Measurements from ENCODE around the gene LUC7L.
"Not testable (repeated sequence)": the region's sequence is repeated elsewhere in the genome, so short reads cannot be mapped to it uniquely, and the experiment has no call there.

LUC7L gene

DNA sequence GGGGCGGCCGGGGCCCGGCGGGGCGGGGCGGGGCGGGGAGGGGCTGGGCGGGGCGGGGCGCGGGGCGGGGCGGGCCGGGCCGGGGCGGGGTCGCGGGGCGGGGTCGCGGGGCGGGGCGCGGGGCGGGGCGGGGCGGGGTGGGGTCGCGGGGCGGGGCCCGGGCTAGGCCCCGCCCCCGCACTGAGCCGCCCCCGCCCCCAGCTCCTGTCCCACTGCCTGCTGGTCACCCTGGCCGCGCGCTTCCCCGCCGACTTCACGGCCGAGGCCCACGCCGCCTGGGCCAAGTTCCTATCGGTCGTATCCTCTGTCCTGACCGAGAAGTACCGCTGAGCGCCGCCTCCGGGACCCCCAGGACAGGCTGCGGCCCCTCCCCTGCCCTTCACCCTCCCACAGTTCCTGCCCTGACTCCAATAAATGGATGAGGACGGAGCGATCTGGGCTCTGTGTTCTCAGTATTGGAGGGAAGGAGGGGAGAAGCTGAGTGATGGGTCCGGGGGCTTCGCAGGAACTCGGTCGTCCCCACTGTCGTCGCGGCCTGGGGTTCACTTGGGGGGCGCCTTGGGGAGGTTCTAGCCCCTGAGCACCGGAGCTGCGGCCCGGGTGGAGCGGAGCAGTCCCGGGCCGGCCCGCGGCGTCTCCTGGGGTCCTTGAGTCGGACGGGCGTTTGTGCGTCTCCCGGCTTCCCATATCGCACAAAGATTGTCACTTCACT is 64.3 kb downstream of the LUC7L start:
- DNase-seq (ENCODE audit: low read depth): no peak

DNA sequence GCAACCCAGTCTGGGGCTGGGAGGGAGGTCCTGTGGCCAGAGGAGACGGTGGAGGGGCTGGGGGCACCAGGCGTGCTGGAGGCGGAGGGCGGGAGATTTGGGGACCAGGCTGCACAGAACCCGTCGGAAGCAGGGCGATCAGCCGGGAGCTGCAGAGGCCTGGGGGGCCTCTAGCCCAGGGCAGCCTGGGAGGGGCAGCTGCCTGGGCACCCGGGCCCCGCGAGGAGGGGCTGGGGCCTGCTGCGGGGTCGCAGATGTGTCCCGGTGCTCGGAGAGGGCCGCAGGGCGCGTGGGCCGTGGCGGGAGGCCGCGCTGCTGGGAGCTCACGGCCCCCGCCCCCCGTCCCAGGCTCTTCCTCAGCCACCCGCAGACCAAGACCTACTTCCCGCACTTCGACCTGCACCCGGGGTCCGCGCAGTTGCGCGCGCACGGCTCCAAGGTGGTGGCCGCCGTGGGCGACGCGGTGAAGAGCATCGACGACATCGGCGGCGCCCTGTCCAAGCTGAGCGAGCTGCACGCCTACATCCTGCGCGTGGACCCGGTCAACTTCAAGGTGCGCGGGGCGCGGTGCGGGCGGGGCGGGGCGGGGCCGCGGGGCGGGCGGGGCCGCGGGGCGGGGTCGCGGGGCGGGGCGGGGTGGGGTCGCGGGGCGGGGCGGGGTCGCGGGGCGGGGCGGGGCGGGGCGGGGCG is 65.0 kb downstream of the LUC7L start:
- not testable (repeated sequence) for DNase-seq (ENCODE audit: low read depth)

GRCh38 chr16:163696-164095 is 65.6 kb downstream of the LUC7L start:
- DNase-seq (ENCODE audit: low read depth): not testable (repeated sequence)

- not testable (repeated sequence) for DNase-seq (ENCODE audit: low read depth)
Observed at GRCh38 chr16:163139-163538, 66.1 kb downstream of the LUC7L start.

GRCh38 chr16:162271-162991 is 66.8 kb downstream of the LUC7L start:
- no peak for DNase-seq (ENCODE audit: low read depth)

DNA sequence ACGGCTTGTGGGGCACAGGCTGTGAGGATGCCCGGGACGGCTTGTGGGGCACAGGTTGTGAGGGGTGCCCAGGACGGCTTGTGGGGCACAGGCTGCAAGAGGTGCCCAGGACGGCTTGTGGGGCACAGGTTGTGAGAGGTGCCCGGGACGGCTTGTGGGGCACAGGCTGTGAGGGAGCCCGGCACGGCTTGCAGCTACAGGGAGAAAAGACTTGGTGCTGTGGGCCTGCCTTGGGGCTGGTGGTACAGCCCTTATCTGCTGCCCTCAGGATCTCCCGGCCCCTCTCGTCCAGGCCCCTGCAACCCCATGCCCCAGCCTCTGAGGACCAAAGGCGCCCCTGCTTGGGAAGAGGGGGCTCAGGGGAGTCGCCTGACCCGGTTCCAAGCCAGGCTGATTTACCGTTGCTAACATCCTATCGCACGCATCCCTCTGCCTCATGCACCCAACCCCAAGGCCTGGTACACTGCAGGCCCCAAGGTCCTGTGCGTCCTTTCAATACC is 68.5 kb downstream of the LUC7L start:
- no peak for DNase-seq (ENCODE audit: low read depth)

- DNase-seq (ENCODE audit: low read depth): not testable (repeated sequence)
Observed at GRCh38 chr16:160242-160641, 69.0 kb downstream of the LUC7L start.

- no peak for DNase-seq (ENCODE audit: low read depth)
Observed at GRCh38 chr16:159136-159849, 70.0 kb downstream of the LUC7L start.

DNA sequence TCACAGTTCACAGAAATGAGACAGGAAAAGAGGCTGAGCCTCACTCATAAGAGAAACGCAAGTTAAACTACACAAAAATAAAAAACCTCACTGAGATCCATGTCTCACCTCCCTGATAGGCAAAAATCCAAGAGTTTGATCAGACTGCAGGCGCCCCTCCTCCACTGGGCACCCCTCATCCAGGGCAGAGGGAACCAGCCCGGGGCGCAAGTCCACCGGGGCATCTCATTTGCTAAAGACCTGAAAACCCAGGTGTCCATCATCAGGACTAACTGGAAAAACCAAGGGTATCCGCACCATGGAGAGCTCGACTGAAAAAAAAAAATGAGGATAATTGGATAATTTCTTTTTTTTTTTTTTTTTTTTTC is 74.2 kb downstream of the LUC7L start:
- DNase-seq (ENCODE audit: low read depth): no peak

- no peak for DNase-seq (ENCODE audit: low read depth)
Observed at GRCh38 chr16:154217-155030, 74.8 kb downstream of the LUC7L start.

DNA sequence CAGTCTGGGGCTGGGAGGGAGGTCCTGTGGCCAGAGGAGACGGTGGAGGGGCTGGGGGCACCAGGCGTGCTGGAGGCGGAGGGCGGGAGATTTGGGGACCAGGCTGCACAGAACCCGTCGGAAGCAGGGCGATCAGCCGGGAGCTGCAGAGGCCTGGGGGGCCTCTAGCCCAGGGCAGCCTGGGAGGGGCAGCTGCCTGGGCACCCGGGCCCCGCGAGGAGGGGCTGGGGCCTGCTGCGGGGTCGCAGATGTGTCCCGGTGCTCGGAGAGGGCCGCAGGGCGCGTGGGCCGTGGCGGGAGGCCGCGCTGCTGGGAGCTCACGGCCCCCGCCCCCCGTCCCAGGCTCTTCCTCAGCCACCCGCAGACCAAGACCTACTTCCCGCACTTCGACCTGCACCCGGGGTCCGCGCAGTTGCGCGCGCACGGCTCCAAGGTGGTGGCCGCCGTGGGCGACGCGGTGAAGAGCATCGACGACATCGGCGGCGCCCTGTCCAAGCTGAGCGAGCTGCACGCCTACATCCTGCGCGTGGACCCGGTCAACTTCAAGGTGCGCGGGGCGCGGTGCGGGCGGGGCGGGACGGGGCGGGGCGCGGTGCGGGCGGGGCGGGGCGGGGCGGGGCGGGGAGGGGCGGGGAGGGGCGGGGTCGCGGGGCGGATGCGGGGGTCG is 75.6 kb downstream of the LUC7L start:
- not testable (repeated sequence) for DNase-seq (ENCODE audit: low read depth)

DNA sequence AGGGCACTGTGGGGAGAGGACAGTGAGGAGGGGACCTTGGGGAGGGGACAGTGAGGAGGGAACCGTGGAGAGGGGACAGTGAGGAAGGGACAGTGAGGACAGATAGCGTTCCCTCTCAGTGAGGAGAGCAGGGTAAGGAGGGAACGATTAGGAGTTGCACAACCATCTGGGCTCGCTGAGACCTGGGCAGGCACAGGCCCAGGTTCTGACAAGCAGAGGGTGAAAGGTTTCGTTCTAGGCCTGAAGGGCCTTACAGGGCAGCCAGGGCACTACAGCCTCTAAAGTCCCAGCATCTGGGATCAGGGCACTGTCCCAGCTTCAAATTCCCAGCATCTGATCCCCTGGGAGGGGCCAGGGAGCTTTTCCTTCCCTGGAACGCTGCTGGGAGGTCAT is 76.1 kb downstream of the LUC7L start:
- DNase-seq (ENCODE audit: low read depth): not testable (repeated sequence)

GRCh38 chr16:152141-153128 is 76.8 kb downstream of the LUC7L start, which contains the start of gene HBZ:
TSS of gene HBZ (plus strand) at chr16:152644. CDS start at chr16:152910, 266 bp downstream.
- DNase-seq (ENCODE audit: low read depth): no peak

DNA sequence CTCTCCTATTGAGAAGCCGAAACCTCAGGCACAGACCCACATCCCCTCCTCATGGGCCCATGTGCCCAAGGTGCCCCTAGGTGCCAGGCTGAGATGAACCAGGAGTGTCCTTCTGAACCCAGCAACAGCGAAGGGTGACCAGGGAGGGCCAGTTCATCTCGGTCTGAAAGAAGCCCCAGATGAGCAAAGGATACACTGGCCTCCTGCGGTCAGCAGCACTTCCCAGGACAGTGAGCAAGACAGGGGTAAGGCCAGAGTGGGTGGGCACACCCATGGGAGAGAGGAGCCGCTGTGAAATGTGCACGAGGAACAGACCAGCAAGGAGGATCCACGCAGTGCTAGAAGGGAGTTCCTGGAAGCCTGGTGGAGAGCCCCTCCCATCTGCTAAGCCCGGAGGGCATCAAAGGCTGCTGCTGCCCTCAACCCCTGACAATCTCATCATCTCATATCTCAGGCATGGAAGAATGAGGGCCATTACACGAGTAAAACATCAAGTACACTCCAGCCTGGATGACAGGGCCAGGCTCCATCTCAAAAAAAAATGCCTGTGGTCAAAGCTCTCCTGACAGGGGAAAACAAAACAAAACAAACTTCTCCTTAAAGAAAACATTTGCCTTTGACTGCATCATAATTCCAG is 80.1 kb downstream of the LUC7L start:
- DNase-seq (ENCODE audit: low read depth): no peak

GRCh38 chr16:146646-147045 is 82.6 kb downstream of the LUC7L start:
- no peak for DNase-seq (ENCODE audit: low read depth)

DNA sequence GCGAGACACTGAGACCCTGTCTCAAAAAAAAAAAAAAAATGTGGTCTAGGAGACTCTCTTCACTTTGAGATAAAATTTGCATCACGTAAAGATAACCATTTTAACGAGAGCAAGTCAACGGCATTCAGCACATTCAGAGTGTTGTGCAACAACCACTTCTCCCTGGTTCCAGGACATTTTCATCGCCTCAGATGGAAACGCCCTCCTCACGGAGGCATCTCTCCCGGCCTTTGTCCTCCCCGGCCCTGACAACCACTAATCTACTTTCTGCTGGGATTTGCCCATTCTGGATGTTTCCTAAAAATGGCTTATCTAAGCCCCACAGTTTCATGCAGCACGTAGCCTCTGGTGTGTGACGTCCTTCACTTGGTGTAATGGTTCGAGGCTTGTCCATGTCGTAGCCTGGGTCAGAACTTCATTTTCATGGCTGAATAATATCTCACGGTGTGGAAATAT is 84.4 kb downstream of the LUC7L start:
- DNase-seq (ENCODE audit: low read depth): no peak

GRCh38 chr16:143456-143855 is 85.8 kb downstream of the LUC7L start:
- no peak for DNase-seq (ENCODE audit: low read depth)

DNA sequence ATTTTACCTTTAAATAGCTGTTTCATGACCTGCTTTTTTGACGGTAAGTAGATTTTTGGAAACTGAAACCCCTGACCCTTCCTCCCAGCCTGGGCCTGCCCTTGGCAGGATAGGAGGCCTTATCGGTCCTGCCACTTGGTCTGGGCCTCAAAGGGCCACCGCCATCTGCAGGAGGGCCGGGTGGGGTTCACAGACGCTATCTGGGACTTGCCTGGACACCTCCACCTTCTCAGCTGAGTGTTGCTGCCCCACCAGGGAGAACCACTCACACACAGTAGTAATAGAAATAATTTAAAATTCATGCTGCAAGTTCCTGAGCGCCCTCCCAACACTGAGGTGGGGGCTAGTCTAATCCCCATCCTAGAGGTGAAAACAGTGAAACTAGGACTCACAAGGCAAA is 86.2 kb downstream of the LUC7L start:
- DNase-seq (ENCODE audit: low read depth): no peak

- DNase-seq (ENCODE audit: low read depth): no peak
Observed at GRCh38 chr16:142405-142967, 86.8 kb downstream of the LUC7L start.

All from non-pigmented ciliary epithelial cell (primary cell).